MM.1S (cell line): ENCODE results near the gene TNFAIP1.

Source experiments
- EZH2 ChIP-seq: fragments of 300-600 bp; sonication (generic); optimal IDR thresholded peaks from 2 replicates; pipeline ENCODE3; 2017; ENCODE audit warnings: low read depth, mild to moderate bottlenecking, antibody characterized with exemption, low read length, mixed read lengths
- EZH2phosphoT487 ChIP-seq: fragments of 300-600 bp; sonication (generic); IDR thresholded peaks from 2 replicates; pipeline ENCODE4 v1.6.1; 2018; ENCODE audit warnings: antibody characterized with exemption, low read length
- TF ChIP-seq, protein P1 (sequence below): fragments of 300-600 bp; sonication (generic); IDR thresholded peaks from 2 replicates; pipeline ENCODE4 v1.5.1; 2016; ENCODE audit warnings: antibody characterized with exemption, low read length, mixed read lengths

DNA sequence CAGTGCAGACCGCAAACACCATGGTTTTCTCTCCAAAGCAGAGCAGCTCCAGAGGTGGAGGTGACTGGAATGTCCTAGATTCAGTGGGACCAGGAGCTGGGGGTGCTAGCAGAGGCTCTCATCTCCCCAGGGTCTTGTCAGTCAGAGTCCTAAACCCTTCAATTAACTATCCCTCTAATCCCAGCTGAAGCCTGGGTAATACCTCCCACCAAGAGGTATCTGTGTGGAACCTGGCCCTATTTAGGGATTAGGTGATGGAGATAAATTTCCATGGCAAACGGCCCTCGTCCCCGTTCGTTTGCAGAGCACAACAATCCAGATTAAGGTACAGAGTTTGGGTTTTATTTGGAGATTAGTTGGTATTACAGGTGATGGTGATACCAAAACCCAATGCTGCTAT lies 27.6 kb downstream of the TNFAIP1 start:
- TF ChIP-seq, protein P1, sequence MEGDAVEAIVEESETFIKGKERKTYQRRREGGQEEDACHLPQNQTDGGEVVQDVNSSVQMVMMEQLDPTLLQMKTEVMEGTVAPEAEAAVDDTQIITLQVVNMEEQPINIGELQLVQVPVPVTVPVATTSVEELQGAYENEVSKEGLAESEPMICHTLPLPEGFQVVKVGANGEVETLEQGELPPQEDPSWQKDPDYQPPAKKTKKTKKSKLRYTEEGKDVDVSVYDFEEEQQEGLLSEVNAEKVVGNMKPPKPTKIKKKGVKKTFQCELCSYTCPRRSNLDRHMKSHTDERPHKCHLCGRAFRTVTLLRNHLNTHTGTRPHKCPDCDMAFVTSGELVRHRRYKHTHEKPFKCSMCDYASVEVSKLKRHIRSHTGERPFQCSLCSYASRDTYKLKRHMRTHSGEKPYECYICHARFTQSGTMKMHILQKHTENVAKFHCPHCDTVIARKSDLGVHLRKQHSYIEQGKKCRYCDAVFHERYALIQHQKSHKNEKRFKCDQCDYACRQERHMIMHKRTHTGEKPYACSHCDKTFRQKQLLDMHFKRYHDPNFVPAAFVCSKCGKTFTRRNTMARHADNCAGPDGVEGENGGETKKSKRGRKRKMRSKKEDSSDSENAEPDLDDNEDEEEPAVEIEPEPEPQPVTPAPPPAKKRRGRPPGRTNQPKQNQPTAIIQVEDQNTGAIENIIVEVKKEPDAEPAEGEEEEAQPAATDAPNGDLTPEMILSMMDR: no peak
- TF ChIP-seq EZH2 (no peak), EZH2phosphoT487 (no peak)
